NCI-H460 (cell line): ENCODE data around the gene SLC50A1. TPM values are rescaled to one million over a fixed set of nuclear protein-coding genes. Genes with fewer than 3 reads are reported as not detected.
A peak's percentile ranks its signal among the peaks of the same experiment; 100 is the strongest.

Experiments
- DNase-seq: peaks from one replicate; pipeline ENCODE4 v3.0.0-alpha.2; 2016; ENCODE audit warnings: low read depth; ENCODE audit errors: extremely low read depth
- total RNA-seq: library from RNA; depleted of rRNA; stranded (reverse); fragments of >200 nt; shearing (Covaris generic); gene quantifications from 2 replicates; pipeline ENCODE4 v1.2.3, GENCODE V29; 2014

The SLC50A1 gene
- total RNA-seq, 1 experiment from 2014 or later = 53.4 TPM

DNA sequence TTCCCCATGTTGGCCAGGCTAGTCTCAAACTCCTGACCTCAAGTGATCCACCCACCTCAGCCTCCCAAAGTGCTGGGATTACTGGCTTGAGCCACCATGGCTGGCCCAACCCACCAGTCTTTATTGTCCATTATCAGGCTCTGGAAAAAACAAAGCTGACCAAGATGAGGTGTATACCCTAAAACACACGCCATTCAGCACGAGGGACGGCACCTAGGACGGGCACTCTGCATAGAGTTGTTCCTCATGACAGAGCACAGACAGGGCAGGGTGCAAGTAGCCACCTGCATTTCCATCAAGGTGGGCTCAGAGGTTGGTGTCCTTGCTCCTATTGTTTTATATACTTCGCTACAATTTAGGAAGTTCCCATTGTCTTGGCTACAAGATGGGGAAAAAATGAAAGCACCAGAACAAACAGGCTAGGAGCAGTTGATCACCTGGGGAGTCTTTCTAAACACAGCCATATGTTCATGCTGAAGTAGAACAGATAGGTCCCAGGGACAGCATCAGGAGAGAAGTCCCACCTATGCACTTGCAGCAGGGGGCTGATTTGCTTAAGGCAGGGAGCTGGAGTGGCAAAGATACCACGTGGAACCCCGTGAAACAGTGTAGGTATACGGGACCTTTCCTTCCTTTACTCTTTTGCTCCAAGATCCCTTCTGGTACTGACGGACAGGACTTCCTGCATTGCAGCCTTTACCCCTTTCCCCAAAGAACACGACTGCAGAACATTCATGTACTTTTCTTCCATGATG is 33.0 kb downstream of the SLC50A1 start:
- no peak for DNase-seq

DNA sequence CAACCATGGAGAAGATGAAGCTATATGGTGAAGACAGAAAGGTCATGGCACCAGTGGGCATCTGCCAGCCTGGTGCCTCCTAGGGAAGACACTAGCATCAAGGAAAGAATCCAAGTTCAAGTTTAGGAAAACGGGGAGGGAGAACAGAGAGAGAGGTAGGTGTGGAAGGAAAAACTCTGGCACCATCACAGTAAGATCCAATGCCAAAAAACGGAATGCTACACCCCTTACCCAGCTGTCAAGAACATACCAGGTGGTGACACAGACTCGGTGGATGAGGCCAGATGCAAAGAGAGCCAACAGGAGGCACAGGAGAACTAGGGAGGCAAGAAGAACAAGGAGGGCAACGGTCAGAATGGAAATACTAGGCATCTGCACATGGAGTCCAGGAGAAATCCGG is 33.9 kb downstream of the SLC50A1 start:
- DNase-seq = no peak

GRCh38 chr1:155170101-155170785 is 34.6 kb downstream of the SLC50A1 start:
- no peak for DNase-seq

DNA sequence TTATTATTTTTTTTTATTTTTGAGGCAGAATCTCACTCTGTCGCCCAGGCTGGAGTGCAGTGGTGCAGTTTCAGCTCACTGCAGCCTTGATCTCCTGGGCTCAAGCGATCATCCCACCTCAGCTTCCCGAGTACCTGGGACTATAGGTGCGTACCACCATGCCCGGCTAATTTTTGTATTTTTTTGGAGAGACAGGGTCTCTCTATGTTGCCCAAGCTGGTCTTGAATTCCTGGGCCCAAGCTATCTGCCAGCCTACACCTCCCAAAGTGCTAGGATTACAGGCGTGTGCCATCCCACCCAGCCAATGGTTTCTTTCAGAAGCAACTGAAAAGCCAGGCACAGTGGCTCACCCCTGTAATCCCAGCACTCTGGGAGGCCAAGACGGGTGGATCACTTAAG is 35.2 kb downstream of the SLC50A1 start:
- no peak for DNase-seq

GRCh38 chr1:155171836-155172731 is 36.4 kb downstream of the SLC50A1 start:
- DNase-seq = no peak

DNA sequence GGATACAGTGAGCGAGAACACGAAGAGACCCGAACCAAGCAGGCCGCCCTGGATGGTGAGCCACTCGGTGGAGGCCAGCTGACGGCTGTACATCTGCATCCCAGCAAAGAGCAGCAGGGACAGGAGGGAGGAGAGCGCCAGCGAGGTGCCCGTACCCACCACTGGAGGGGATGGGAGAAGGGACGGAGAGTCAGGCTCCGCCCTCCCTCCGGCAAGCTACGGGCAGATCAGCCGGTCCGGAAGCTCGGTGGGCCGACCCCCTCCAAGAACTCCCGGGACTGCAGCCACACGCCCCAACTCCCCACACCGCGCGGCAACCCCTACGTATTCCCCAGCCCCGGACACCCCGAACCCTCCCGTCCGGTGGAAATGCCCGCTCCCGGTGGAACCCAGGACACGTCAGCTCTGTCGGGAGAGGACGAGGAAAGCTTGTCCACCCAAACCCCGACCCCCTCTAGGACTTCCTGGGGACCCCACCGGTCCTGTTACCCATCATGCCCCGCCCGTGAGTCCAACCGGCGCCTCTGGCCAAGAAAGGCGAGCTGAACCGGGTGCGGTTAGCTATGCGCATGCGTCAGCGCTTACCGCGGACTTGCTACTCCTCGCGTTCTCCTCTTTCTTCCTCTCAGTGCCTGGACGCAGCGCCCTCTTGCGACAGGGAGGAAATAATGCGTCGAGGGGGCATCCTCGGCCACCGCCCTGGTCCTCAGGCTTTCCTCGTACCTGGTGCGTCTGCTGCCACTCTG is 37.3 kb downstream of the SLC50A1 start, which contains the start of gene KRTCAP2:
Gene KRTCAP2, minus strand, starts transcription at position 573 of the 746 bp plus-strand sequence. Its CDS starts 80 bp downstream, at position 493.
- DNase-seq = peak; percentile 99

- DNase-seq = peak; percentile 33
Observed at GRCh38 chr1:155173478-155174323, 38.0 kb downstream of the SLC50A1 start, which contains the start of gene TRIM46. TSS of gene TRIM46 (plus strand) at chr1:155173849. CDS start at chr1:155173967, 118 bp downstream.

GRCh38 chr1:155174324-155175280 is 39.0 kb downstream of the SLC50A1 start:
- DNase-seq = no peak

GRCh38 chr1:155175281-155175926 is 39.8 kb downstream of the SLC50A1 start:
- DNase-seq = no peak

DNA sequence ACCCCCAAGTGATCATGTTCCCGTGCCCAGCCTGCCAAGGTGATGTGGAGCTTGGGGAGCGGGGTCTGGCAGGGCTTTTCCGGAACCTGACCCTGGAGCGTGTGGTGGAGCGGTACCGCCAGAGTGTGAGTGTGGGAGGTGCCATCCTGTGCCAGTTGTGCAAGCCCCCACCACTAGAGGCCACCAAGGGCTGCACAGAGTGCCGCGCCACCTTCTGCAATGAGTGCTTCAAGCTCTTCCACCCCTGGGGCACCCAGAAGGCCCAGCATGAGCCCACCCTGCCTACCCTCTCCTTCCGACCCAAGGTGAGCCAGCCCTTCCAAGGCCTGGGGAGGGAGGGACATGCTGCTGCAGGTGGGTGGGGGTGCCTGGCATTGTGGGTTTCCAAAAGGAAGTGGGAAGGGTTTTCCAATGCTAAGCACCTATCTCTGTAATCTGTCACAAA is 40.3 kb downstream of the SLC50A1 start:
- DNase-seq = no peak

- peak; percentile 83 for DNase-seq
Observed at GRCh38 chr1:155176544-155177071, 41.0 kb downstream of the SLC50A1 start.

DNA sequence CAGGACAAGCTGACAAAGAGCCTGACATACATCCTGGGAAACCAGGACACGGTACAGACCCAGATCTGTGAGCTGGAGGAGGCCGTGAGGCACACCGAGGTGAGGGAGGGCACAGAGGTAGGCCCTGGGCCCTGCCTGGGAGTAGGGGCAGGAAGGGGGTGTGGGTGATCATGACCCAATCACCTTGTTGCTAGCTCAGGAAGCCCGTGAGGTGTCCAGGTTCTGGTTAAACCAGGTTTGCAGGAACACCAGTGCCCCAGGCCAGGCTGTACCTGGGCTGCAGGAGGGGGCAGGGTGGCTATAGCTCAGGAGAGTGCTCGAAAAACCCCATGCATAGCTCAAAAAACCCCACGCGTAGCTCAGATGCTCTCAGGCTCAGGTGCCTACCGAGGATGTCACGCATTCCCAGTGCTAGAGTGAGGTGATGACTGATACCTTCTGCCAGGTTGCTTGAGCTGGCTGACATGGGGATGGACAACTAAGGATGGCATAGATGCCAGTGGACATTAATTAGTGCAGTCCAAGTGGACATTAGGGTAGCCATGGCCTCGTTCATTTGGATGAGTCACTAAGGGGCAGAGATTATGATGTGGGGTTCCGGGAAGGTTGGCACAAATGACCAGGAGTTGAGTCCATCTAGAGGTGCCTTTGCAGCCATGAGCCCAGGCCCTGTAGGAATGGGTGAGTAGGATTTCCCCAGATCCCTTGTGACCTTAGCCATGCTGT is 41.7 kb downstream of the SLC50A1 start:
- no peak for DNase-seq

GRCh38 chr1:155177918-155178281 is 42.2 kb downstream of the SLC50A1 start:
- DNase-seq = no peak

DNA sequence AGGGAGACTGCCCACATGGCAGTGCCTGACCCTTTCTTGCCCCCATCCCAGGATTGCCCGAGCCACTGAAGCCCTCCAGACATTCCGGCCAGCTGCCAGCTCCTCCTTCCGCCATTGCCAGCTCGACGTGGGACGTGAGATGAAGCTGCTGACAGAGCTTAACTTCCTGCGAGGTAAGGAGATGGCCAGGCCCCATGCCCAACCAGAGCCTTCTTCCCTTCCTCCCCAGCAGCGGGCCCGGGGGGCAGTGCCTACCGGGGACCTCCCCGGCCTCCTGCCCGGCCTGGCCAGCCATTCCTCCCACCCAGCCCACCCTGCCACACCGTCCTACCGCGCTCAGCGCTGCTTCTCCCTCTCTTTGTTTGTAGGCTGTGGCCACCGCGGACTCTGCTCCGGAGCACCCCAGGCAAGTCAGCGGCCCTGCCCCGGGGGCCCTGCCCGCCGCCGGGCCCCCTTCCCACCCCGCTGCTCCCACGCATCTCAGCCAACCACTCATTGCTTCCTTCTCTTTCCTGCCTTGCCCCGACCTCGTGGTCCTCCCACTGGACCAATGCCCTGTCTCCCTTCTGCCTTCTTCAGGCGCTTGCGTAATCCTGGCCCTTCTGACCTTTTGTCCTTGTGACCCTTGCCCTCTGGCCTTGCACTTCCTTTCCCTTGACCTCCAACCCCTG is 42.9 kb downstream of the SLC50A1 start:
- no peak for DNase-seq

- no peak for DNase-seq
Observed at GRCh38 chr1:155179112-155180031, 43.7 kb downstream of the SLC50A1 start.
